ENCODE results near the gene EFL1.

Gene EFL1

DNA sequence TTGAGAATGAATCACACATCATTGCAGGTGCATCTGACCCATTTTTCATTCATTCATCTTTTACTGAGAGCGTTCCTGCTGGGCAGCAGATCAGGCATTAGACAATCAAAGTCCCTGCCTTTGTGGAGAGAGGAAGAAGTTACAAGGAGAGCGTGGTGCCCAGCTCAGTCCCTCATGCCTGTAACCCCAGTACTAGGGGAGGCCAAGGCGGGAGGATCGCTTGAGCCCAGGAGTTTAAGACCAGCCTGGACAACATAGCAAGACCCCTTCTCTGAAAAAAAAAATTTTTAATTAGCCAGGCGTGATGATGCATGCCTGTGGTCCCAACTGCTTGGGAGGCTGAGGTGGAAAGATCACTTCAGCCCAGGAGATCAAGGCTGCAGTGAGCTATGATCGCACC is 181.8 kb downstream of the EFL1 start:
- Histone ChIP-seq H3K27me3 (ENCODE audit: control insufficient read depth, insufficient read depth, low read length) (peaks cover 2% of the 10 kb centered on the region), H3K9ac (ENCODE audit: low read depth, low read length) (no peak overlapping the region), H3K9me3 (ENCODE audit: control insufficient read depth, insufficient read depth, low read length) (no peaks in the 10 kb centered on the region), H3K4me3 (ENCODE audit: low read depth, low read length) (no peak overlapping the region), H3K36me3 (ENCODE audit: control insufficient read depth, insufficient read depth, low read length) (no peaks in the 10 kb centered on the region), H3K4me1 (ENCODE audit: control insufficient read depth, insufficient read depth, low read length) (peaks cover 2% of the 10 kb centered on the region)

Data from iPS-15b (cell line).